DMS79 treated with DMSO at 0.1 percent for 48 hours (cell line): ENCODE data around the gene GRAMD1B.
"Not testable (repeated sequence)": the region's sequence is repeated elsewhere in the genome, so short reads cannot be mapped to it uniquely, and the experiment has no call there.

ENCODE experiments used
- DNase-seq: peaks from one replicate; lab custom pipeline; 2025; lab: John Stamatoyannopoulos, UW

GRAMD1B gene

DNA sequence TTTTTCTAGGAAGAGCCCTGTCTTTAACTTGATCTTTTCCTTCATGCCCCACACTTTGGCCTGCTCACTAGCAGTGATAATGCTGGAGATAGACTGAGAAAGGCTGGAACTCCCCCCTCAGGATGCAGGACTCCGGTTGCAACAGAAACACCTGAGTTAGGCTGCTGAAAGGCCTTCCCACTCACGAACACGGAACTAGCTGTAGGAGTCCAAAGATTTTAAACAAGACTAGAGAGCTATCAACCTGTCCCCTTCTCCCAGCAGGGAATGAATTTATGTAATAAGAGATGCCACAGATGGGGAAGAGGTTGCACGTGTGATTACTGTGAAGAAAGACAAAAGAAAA, 211.4 kb downstream of the GRAMD1B start:
- DNase-seq: no peak

DNA sequence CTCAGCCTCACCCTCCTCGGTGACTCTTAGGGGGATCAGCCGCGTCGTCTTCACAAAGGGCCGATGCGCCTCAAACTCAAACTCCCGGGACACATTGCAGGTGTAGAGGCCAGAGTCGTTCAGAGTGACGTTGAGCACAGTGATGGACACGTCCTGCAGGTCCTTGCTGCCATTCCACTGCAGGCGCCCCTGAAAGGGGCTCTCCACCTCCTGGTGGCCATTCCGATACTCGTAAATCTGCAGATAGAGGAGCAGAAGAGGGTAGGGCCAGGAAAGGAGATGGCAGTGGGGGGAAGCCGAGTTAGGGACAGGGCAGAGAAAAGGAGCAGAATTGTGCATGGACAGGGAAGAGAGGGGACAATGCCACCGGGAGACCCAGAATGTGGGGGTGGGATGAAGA, 212.4 kb downstream of the GRAMD1B start:
- DNase-seq: no peak

DNA sequence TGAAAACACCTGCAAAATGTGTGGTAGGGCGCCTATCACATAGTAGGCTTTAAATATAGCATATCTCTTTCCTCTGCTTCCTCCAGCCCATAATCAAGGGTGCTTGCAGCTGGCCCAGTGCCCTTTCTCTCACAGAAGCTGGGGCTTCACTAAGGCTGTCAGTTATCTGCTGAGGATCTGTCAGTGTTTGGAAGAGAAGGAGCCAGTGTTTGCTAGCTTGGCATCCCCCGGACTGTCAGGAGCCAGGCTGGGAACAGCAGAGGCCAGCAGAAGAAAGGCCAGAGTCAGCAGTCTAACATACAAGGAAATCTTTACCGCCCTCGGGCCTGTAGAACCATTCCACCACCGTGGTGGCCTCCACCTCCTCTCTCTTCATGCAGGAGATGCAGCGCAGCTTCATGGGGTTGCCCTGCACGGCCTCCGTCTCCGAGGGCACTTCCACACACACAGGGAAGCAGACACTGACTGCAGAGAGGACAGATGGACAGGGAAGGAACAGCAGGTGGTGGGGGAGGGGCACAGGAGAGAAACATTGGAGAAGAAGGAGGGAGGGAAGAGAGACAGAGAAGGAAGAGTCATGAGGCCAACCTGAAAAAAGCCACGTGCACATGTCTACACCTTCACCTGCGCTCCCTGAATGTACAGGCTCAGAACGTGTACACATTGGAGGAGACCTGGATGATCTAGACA, 215.4 kb downstream of the GRAMD1B start:
- no peak for DNase-seq

DNA sequence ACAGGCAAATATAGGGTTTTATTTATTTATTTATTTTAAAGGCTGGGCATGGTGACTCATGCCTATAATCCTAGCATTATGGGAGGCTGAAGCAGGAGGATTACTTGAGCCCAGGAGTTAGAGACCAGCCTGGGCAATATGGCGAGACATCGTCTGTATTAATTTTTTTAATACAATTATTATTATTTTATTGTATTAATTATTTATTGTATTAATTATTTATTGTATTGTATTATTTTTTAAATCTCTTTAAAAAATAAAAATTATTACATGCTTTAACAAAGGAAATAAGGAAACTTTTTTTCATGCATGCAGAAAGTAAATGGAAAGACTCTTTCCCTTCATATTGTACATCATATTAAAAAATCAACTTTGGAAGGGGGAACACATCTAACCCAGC, 220.8 kb downstream of the GRAMD1B start:
- no peak for DNase-seq

DNA sequence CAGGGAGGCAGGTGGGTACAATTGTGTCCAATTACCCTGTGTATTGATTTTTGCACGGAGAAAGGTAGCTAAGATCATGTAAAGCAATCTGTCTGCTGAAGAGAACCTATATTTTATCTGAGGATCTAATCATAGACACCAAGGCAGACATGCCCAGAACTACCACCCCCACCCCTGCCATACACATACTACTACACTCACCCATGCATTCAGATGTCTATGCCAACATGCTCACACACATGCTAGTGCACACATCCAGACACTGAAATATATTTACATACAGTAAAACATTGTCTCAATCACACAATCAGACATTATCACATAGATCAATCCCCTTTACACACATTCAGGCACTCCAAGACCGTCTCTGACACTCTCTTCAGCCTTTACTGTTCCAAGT, 222.5 kb downstream of the GRAMD1B start:
- no peak for DNase-seq

DNA sequence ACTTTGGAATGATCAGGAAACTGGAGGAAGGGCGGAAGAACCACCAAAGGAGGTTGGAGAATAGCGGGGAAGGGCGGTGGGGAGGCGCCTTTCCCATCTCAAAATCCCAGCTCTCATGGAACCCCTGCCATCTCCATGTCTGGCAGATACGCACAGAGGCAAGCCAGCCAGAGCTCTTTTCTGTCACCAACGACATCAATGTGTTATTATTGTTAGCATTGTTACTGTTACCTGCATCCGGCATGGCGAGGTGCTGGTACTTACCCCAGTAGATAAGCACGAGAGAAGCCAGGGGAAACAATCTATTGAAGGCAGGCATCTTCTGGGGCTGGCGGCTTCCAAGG, 223.4 kb downstream of the GRAMD1B start:
- peak; percentile 76 for DNase-seq

DNA sequence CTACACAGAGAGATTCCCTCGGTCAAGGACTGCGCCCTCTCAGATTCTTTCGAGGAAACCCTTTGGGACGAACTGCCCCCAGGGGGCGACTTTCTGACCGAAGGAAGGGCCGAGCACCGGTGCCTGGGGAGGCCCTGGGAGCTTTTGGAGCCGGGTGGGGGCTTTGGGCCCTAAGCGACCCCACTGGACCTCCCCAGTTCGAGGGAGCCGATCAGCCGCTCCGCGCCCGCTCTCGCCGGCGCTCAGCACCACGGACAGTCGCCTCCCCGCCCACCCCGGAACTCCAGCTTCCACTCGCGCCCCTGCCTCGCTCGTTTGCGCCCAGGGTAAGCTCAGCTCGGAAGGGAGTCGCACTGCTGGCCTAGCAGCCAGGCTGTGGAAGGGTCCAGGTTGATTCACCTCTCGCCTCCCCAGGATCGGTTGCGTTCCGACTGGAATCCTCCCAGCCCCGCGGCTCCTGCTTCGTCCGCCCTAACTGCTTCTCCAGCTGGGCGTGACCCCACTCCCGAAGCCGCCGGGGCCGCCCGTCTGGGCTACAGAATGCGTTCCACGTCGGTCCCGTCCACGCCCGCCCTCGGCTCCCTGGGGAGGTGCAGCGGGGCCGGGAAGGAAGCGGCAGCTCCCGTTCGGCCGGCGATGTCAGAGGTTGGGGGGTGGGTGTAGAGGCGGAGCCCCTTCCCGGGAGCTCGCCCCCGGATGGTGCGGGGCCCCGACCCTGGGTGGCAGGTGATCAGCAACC, 223.9 kb downstream of the GRAMD1B start:
- DNase-seq: peak; percentile 76

DNA sequence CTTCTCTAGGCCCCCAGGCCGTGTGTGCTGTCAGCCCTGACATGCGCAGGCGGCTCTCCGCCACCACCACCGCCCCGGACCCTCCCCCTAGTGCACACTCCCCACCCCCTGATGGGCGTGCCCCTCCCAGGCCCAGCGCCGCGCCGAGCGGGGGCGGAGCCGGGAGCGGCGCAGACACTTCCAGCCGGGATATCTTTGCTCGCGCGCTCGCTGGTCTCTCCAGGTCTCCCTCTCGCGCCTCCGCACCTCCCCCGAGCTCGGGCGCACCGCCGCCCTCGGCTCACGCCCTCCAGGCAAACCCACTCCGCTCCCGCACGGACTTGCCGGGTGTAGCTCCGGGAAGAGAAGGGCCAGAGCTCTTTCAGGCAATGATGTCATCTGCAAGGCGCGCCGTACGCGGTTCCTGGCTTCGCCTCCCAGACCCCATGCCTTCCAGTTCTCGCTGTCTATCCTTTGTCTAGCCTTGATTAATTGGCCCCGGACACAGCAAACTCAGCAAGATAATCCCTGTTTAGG, 224.6 kb downstream of the GRAMD1B start, which contains the start of gene SCN3B:
TSS of gene SCN3B (minus strand) at position 59 of the 516 bp plus-strand sequence. CDS start 823 bp downstream, outside the sequence.
- peak; percentile 87 for DNase-seq

DNA sequence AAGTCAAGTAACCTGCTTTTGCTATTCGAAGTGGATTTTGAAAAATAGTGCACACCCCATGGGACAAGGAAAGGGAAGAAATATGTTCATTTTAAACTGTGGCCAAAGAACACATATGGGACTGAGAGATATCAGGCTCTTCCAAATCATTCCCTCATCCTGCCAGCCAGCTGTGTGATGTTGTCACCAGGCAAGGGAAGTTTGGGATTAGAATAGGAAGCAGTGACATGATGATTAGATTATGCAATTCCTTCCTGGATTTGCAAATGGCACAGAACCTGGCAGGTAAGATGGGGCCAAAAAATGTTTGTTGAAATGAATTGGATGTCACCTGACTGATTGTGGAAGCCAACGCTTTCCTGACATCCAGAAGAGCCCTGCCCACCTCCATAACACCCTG, 229.2 kb downstream of the GRAMD1B start:
- no peak for DNase-seq

DNA sequence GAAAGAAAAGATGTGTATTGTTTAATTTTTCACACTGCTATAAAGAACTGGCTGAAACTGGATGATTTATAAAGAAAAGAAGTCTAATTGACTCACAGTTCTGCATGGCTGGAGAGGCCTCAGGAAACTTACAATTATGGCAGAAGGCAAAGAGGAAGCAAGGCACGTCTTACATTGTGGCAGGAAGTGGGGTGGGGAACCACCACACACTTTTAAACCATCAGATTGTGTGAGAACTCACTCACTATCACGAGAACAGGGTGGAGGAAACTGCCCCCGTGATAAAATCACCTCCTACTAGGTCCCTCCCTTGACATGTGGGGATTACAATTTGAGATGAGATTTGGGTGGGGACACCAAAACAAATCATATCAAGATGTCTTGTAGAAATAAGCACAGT, 229.9 kb downstream of the GRAMD1B start:
- not testable (repeated sequence) for DNase-seq

DNA sequence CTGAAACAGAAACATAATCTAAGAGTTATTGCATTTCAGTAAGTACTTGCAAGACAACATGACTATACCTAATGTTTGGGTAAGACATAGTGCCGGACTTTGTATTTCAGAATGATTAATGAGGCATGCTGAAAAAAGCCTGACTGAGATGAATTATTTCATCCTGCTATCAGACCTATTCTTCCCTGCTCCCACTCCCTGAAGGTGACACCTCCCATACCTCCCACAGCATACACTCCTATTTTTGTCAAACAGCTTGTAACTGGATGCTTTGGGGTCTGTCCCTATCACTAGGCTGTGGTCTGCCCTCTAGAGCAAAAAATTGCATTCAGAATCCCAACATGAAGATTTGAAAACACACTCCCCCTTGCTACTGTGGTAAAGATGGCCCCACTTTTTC, 235.2 kb downstream of the GRAMD1B start:
- no peak for DNase-seq

DNA sequence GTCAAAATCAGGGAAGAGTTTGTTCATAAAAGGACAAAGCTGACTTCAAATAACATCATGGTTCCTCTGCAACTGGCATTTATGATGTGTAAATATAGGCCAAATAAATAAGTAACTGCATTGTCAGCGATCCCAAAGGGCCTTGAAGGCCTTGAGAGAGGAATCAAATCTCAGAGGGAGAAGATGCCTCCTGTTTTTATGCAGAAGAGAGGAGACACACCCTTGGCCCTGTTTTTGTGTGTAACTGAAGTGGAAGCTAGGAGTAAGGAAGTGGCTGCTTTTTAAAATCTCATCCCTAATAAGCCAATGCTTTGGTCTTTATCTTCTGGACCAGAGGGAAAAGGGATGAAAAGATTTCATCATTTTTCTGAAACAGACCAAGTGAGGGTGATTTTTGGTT, 240.0 kb downstream of the GRAMD1B start:
- no peak for DNase-seq

DNA sequence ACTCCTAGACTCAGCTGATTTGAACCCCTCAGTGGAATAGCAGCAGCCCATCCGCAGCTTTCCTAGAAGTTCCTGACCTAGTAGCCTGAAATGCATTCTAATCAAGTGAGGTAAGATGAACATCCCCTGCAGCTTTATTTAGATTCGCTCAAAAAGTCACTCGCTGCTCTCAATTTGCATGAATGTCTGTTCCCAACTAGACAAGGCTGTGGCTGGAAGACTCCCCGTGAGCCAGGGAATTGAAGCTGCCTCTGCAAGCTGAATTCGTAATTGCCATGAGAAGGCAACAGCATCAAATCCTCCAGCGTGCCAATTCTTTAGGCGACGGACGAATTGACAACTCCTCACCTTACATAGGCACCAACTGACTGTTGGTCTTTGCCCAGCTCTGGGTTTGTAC, 241.5 kb downstream of the GRAMD1B start:
- no peak for DNase-seq

DNA sequence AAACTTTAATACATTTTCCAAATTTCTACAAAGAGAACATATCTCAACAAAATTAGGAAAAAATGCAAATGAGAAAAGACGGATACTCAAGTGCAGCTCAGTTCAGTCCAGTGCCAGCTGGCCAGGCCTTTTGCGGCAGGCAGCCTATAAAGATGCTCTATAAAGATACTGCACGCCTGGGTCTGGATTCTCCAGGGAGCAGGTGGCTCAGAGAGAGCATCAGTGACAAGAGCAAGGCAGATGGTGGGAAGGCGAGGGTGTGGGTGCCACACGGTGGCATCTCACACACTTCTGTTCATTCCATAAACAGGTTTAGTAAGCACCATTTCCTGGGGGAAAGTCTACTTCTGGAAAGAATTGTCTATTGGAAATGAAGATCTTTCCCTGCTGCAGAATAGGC, 242.5 kb downstream of the GRAMD1B start:
- no peak for DNase-seq

DNA sequence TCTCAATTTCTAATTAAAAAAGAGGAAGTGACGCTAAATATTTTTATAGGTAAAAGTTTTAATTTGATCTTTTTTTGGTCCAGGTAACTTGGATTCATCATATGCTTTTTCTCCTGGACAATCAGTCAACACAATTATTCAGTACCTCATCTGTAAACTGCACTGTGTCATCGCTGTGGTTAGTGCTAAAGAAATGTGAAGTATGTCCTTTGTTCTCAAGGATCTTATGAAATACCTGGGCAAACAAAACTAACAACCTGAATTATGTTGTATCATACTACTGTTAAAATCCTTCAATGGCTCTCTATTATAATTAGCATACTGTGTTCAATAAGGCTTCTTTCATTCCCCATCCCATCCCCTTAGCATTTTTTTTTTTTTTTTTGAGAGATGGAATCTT, 244.2 kb downstream of the GRAMD1B start:
- peak; percentile 18 for DNase-seq
